DOHH2 (cell line): ENCODE measurements around the gene COX6B1.

Experiments
- H3F3A ChIP-seq: fragments of 200-600 bp; sonication (generic), shearing (Covaris generic); 2 replicates; pipeline ENCODE4 v1.6.0; 2016; ENCODE audit warnings: antibody characterized with exemption, mild to moderate bottlenecking; ENCODE audit not compliant: control insufficient read depth, insufficient read depth
- H3K27ac ChIP-seq: fragments of 200-600 bp; sonication (generic); 2 replicates; pipeline ENCODE4 v1.5.1; 2014; ENCODE audit warnings: low read depth, mild to moderate bottlenecking, low read length, moderate library complexity
- H3K27me3 ChIP-seq: fragments of 200-600 bp; sonication (generic); 2 replicates; pipeline ENCODE4 v1.6.1; 2014; ENCODE audit warnings: mild to moderate bottlenecking, low read length, mixed read lengths; ENCODE audit not compliant: control insufficient read depth
- H3K36me3 ChIP-seq: fragments of 200-600 bp; sonication (generic); 2 replicates; pipeline ENCODE4 v1.6.1; 2014; ENCODE audit warnings: mild to moderate bottlenecking, low read length, moderate library complexity, mixed read lengths; ENCODE audit not compliant: control insufficient read depth
- H3K4me1 ChIP-seq: fragments of 200-600 bp; sonication (generic); 2 replicates; pipeline ENCODE4 v1.6.1; 2014; ENCODE audit warnings: mild to moderate bottlenecking, low read length, mixed read lengths; ENCODE audit not compliant: control insufficient read depth
- H3K4me2 ChIP-seq: fragments of 200-600 bp; sonication (generic); 2 replicates; pipeline ENCODE4 v1.6.0; 2014; ENCODE audit warnings: mild to moderate bottlenecking, low read length, moderate library complexity
- H3K4me3 ChIP-seq: fragments of 200-600 bp; sonication (generic); 2 replicates; pipeline ENCODE4 v1.5.1; 2014; ENCODE audit warnings: mild to moderate bottlenecking, low read length, mixed read lengths
- H3K79me2 ChIP-seq: fragments of 200-600 bp; sonication (generic); 2 replicates; pipeline ENCODE4 v1.6.1; 2014; ENCODE audit warnings: mild to moderate bottlenecking, low read length, mixed read lengths; ENCODE audit not compliant: control insufficient read depth
- H3K9me2 ChIP-seq: fragments of 200-600 bp; sonication (generic); replicated peaks from 2 replicates; pipeline ENCODE4 v1.6.1; 2014; ENCODE audit warnings: mild to moderate bottlenecking, low read length, mixed read lengths; ENCODE audit not compliant: control insufficient read depth
- H3K9me3 ChIP-seq: fragments of 200-600 bp; sonication (generic); 2 replicates; pipeline ENCODE4 v1.6.1; 2014; ENCODE audit warnings: antibody characterized with exemption, low read length, mixed read lengths; ENCODE audit not compliant: control insufficient read depth, insufficient read depth
- H4K20me1 ChIP-seq: fragments of 200-600 bp; sonication (generic); 2 replicates; pipeline ENCODE4 v1.6.0; 2014; ENCODE audit warnings: low read depth, mild to moderate bottlenecking, antibody characterized with exemption, low read length, moderate library complexity; ENCODE audit not compliant: control insufficient read depth, insufficient read depth
- CTCF ChIP-seq: fragments of 200-600 bp; sonication (generic); IDR thresholded peaks from one replicate; pipeline ENCODE4 v1.5.1; 2014; ENCODE audit warnings: antibody characterized with exemption, mild to moderate bottlenecking, low read depth, low read length; ENCODE audit not compliant: poor library complexity, severe bottlenecking
- EZH2phosphoT487 ChIP-seq: fragments of 200-600 bp; sonication (generic); IDR thresholded peaks from 2 replicates; pipeline ENCODE4 v1.6.1; 2017; ENCODE audit warnings: borderline replicate concordance, mild to moderate bottlenecking, antibody characterized with exemption, low read length, moderate library complexity, mixed read lengths

COX6B1 gene

GRCh38 chr19:35621708-35622107 lies 26.4 kb upstream of the COX6B1 start:
- Histone ChIP-seq H3K9me3 (no peaks in the 10 kb centered on the region), H3K36me3 (peaks cover 31% of the 10 kb centered on the region), H3K4me3 (no peak overlapping the region), H3K79me2 (no peaks in the 10 kb centered on the region), H3F3A (peaks cover 7% of the 10 kb centered on the region; the same call in 1 of the 2 replicates), H4K20me1 (no peaks in the 10 kb centered on the region), H3K27ac (no peak overlapping the region), H3K27me3 (no peaks in the 10 kb centered on the region), H3K4me1 (no peaks in the 10 kb centered on the region), H3K4me2 (no peak overlapping the region), H3K9me2 (no peaks in the 10 kb centered on the region)
- TF ChIP-seq CTCF (no peak), EZH2phosphoT487 (no peak)

- H3K9me2 ChIP-seq: no peaks in the 10 kb centered on the region
- H3K36me3 ChIP-seq: peaks cover 21% of the 10 kb centered on the region
- no peaks in the 10 kb centered on the region for H3K79me2 ChIP-seq
- peaks cover 7% of the 10 kb centered on the region; the same call in 1 of the 2 replicates for H3F3A ChIP-seq
- no peaks in the 10 kb centered on the region for H3K27me3 ChIP-seq
- H4K20me1 ChIP-seq: no peaks in the 10 kb centered on the region
- no peak overlapping the region for H3K4me3 ChIP-seq
- no peak overlapping the region for H3K4me2 ChIP-seq
- H3K4me1 ChIP-seq: peaks cover 2% of the 10 kb centered on the region; the same call in 1 of the 2 replicates
- TF ChIP-seq CTCF (no peak), EZH2phosphoT487 (no peak)
- H3K9me3 ChIP-seq: no peaks in the 10 kb centered on the region
- no peak overlapping the region for H3K27ac ChIP-seq
Observed at GRCh38 chr19:35622750-35623149, 25.4 kb upstream of the COX6B1 start.

GRCh38 chr19:35623327-35624010 lies 24.7 kb upstream of the COX6B1 start:
- Histone ChIP-seq H3K36me3 (peaks cover 17% of the 10 kb centered on the region), H3K79me2 (no peaks in the 10 kb centered on the region), H4K20me1 (no peaks in the 10 kb centered on the region), H3K9me3 (no peaks in the 10 kb centered on the region), H3K4me2 (no peak overlapping the region), H3K9me2 (no peaks in the 10 kb centered on the region), H3F3A (peaks cover 7% of the 10 kb centered on the region; the same call in 1 of the 2 replicates), H3K4me3 (no peak overlapping the region), H3K27ac (no peak overlapping the region), H3K27me3 (no peaks in the 10 kb centered on the region), H3K4me1 (peaks cover 5% of the 10 kb centered on the region)
- TF ChIP-seq EZH2phosphoT487 (no peak), CTCF (no peak)
